ENCODE results near the gene ZDHHC14.

ZDHHC14 gene

DNA sequence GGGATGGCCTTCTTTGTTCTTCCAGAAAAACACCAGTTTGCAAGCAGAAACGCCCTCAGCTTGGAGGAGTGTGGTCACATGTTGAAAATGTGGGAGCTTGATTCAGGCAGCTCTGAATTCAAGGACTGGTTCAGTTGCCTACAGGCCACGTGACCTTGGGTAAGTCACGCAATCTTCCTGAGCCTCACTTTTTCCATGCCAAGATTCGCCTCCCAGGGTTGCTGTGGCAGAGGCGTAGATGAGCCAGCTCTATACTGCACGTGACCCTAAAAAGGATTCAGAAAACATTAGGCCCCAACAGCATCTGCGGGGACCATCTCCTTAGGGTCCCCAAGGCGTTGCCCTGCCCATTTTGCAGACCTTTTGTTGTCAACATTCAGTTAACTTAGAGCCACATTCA, 330.1 kb downstream of the ZDHHC14 start:
- no peak for DNase-seq (ENCODE audit: low read depth)
- no peak overlapping the region for H3K4me3 ChIP-seq (ENCODE audit: low read depth, low read length)
- no peak for TF ChIP-seq MYC (IDR thresholded peaks at IDR 0.05; ENCODE audit: low read depth, low read length)
- TF ChIP-seq POLR2A (IDR thresholded peaks at IDR 0.05; ENCODE audit: extremely low read depth, insufficient read length) = no peak
- TF ChIP-seq, protein P1, sequence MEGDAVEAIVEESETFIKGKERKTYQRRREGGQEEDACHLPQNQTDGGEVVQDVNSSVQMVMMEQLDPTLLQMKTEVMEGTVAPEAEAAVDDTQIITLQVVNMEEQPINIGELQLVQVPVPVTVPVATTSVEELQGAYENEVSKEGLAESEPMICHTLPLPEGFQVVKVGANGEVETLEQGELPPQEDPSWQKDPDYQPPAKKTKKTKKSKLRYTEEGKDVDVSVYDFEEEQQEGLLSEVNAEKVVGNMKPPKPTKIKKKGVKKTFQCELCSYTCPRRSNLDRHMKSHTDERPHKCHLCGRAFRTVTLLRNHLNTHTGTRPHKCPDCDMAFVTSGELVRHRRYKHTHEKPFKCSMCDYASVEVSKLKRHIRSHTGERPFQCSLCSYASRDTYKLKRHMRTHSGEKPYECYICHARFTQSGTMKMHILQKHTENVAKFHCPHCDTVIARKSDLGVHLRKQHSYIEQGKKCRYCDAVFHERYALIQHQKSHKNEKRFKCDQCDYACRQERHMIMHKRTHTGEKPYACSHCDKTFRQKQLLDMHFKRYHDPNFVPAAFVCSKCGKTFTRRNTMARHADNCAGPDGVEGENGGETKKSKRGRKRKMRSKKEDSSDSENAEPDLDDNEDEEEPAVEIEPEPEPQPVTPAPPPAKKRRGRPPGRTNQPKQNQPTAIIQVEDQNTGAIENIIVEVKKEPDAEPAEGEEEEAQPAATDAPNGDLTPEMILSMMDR (IDR thresholded peaks at IDR 0.05; ENCODE audit: low read depth, low read length) = no peak
- TF ChIP-seq, protein P2, sequence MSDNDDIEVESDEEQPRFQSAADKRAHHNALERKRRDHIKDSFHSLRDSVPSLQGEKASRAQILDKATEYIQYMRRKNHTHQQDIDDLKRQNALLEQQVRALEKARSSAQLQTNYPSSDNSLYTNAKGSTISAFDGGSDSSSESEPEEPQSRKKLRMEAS (IDR thresholded peaks at IDR 0.05; ENCODE audit: low read depth, low read length) = no peak

DNA sequence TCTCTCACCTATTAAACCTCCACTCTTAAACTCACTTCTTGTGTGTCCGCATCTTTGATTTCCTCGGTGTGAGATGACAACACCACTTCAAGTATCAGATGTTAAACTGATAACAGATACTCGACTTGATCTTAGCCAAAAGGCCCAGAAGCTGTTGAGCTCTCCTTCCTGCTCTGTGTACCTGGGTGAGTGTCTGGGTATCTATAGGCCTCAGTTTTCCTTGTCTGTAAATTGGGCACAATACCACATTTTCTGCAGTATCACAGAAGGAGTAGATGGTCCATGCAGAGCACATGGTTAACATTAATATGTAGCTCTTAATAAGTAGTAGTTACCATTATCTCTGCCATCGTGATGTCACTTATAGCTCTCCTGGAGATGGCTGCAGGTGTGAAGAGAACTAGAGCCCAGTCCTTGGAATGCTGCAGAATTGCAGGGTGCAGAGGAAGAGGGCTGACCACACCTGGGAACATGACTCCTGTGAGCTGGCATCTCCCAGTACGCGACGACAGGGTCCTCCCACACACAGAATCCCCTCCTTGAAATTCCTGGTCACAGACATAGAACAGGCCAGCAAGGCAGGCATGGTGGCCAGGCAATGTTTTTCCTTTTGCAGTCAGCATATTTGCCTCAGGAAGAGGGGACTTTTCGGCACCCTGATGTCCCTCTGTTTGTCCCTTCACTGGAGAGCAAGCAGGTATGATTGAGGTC, 331.8 kb downstream of the ZDHHC14 start:
- no peak for DNase-seq (ENCODE audit: low read depth)
- no peak for TF ChIP-seq POLR2A (IDR thresholded peaks at IDR 0.05; ENCODE audit: extremely low read depth, insufficient read length)
- TF ChIP-seq, protein P2 (IDR thresholded peaks at IDR 0.05; ENCODE audit: low read depth, low read length) = no peak
- no peak for TF ChIP-seq MYC (IDR thresholded peaks at IDR 0.05; ENCODE audit: low read depth, low read length)
- TF ChIP-seq, protein P1 (IDR thresholded peaks at IDR 0.05; ENCODE audit: low read depth, low read length) = no peak
- H3K4me3 ChIP-seq (ENCODE audit: low read depth, low read length) = no peak overlapping the region

DNA sequence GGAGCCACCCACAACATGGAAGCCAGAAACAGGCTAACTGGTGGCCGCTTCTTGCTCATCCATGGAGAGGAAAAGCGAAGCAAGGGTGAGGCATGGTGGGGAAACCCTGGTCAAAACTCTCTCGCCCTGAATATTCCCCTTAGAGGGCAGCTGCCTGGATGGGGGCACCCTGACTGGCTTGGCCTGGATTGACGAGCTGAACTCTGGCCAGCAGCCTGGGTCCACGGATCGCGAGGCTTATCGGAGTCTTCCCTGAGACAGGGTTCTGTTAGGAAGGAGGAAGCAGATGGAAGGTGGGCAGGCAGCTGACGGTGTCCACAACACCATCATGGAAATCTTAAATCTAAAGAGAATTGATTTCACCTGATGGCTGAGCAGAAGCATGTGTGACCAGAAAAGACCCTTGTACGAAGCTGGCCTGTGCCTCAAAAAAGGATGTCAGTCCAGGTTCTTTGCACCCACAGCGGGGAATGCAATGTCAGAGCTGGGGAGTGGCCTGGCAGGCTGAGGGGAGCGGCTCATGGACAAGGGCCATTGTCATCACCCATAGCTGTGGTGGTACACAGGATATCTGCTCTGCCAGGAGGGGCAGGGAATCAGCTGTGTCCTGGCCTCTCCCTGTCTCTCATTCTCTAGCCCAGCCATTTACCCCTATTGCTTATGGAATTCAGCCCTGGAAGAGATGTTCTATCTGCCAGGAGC, 332.6 kb downstream of the ZDHHC14 start:
- TF ChIP-seq, protein P2 (IDR thresholded peaks at IDR 0.05; ENCODE audit: low read depth, low read length) = no peak
- TF ChIP-seq POLR2A (IDR thresholded peaks at IDR 0.05; ENCODE audit: extremely low read depth, insufficient read length) (no peak), MYC (IDR thresholded peaks at IDR 0.05; ENCODE audit: low read depth, low read length) (no peak)
- TF ChIP-seq, protein P1 (IDR thresholded peaks at IDR 0.05; ENCODE audit: low read depth, low read length) = no peak
- DNase-seq (ENCODE audit: low read depth) = no peak
- H3K4me3 ChIP-seq (ENCODE audit: low read depth, low read length) = no peak overlapping the region

DNA sequence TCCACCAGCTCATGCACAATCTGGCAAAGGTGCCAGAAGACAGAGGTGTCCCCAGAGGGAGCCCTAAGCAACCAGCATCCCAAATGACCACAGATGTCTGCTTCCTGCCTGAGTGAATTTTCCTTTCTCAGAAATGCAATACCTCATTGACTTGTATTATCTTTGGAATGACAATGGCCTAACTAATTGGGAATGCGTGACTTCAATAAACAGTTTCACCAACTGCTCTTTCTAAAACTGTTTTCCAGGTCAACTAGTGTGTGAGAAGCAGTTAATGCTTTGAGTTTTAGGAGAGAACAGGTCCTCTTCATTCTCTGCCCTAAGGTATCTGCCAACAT, 333.1 kb downstream of the ZDHHC14 start:
- DNase-seq (ENCODE audit: low read depth) = no peak
- TF ChIP-seq MYC (IDR thresholded peaks at IDR 0.05; ENCODE audit: low read depth, low read length) (no peak), POLR2A (IDR thresholded peaks at IDR 0.05; ENCODE audit: extremely low read depth, insufficient read length) (no peak)
- TF ChIP-seq, protein P2 (IDR thresholded peaks at IDR 0.05; ENCODE audit: low read depth, low read length) = no peak

DNA sequence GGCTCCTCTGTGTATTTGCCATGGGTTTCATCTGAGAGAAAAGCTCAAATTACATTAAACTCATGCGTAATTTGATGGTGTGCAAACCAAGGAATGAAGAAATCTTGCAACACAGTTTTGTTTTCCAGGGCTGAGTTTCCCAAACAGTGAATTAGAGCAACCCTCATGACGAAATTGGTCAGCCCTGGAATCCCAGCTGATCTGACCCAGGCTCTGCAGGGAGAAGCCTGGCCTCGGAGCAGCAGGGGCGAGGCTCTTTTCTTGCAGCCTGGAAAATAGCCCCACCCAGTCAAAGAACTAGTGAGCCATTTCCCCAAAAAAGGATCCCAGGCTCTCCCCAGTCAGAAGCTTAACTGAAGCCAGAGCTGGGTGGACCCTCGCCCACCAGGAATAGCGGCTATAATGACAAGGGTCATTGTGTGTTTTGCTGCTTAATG, 334.8 kb downstream of the ZDHHC14 start:
- TF ChIP-seq, protein P1 (IDR thresholded peaks at IDR 0.05; ENCODE audit: low read depth, low read length) = no peak
- no peak for DNase-seq (ENCODE audit: low read depth)
- no peak overlapping the region for H3K4me3 ChIP-seq (ENCODE audit: low read depth, low read length)

More for the DNA sequence above, 333.1 kb downstream of the ZDHHC14 start:
- no peak overlapping the region for H3K4me3 ChIP-seq (ENCODE audit: low read depth, low read length)

DNA sequence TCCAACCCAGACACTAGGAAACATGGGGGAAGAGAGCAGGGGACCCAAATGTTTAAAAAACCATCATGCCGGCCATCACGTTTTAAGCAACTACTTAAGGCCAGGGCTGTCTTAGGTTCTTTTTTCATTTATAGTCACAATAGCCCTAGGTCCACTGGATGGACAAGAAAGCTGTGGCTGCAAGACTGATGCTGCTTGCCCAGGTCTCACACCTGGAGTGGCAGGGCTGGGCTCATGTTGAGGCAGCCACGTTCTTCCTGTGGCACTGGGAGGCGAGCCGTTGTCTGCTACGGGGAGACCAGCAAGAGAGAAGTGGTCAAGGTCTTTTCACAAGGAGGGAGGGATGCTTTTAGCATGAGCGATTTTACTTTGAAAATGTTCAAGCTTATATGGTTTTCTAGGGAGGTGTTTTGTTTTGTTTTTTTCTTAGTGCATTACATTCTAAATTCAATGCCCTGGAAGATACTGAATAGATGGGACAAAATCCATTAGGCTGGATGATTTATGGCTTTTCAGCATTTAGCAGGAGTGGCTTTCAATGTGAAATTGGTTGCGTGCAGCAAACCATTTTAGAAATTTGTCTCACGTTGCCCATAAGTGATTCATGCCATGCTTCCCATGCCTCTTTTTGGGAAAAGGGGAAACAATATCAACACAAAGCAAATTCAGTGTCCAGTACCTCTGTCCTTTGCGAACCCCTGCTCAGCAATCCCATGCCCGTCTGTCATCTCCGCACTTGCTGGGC, 335.4 kb downstream of the ZDHHC14 start:
- no peak for TF ChIP-seq POLR2A (IDR thresholded peaks at IDR 0.05; ENCODE audit: extremely low read depth, insufficient read length)
- TF ChIP-seq, protein P1 (IDR thresholded peaks at IDR 0.05; ENCODE audit: low read depth, low read length) = no peak
- TF ChIP-seq, protein P2 (IDR thresholded peaks at IDR 0.05; ENCODE audit: low read depth, low read length) = no peak
- no peak for DNase-seq (ENCODE audit: low read depth)
- no peak overlapping the region for H3K4me3 ChIP-seq (ENCODE audit: low read depth, low read length)

Data from NB4 (cell line).